Bronchial epithelial cell (primary cell): ENCODE measurements around the gene EPHA6. TPM values are rescaled to one million over a fixed set of nuclear protein-coding genes. Genes with fewer than 3 reads are reported as not detected.

Experiments
- DNase-seq: peaks from one replicate; pipeline ENCODE4 v3.0.0-alpha.2; 2010; ENCODE audit warnings: low read depth
- FAIRE-seq: peaks from 2 replicates; lab custom pipeline; 2011; peaks lifted over from hg19 to GRCh38; lab: Jason Lieb, UNC
- H3K27me3 ChIP-seq: 2 replicates; pipeline ENCODE4 v1.5.1; 2011; ENCODE audit warnings: low read length; ENCODE audit not compliant: control insufficient read depth, insufficient read depth
- H3K36me3 ChIP-seq: 2 replicates; pipeline ENCODE4 v1.5.1; 2011; ENCODE audit warnings: low read length; ENCODE audit not compliant: control insufficient read depth, insufficient read depth
- H3K4me3 ChIP-seq: 2 replicates; pipeline ENCODE4 v1.5.1; 2011; ENCODE audit warnings: mild to moderate bottlenecking, low read depth, low read length, control low read depth
- CTCF ChIP-seq: IDR thresholded peaks from 2 replicates; pipeline ENCODE4 v1.5.1; 2011; ENCODE audit warnings: mild to moderate bottlenecking, moderate library complexity, low read length, control low read depth, inconsistent platforms; ENCODE audit not compliant: insufficient read depth, severe bottlenecking
- total RNA-seq: library from RNA; depleted of rRNA; stranded (reverse); fragments of >200 nt; gene quantifications from 2 replicates; pipeline ENCODE4 v1.2.1, GENCODE V29; 2014

Gene EPHA6
- total RNA-seq, 1 donor from 2014 or later: 0.26 TPM

- FAIRE-seq: no peak
- Histone ChIP-seq H3K4me3 (no peak overlapping the region), H3K36me3 (no peaks in the 10 kb centered on the region), H3K27me3 (no peaks in the 10 kb centered on the region)
- DNase-seq: no peak
- no peak for TF ChIP-seq CTCF
Measured at GRCh38 chr3:97656638-97657037, 842.2 kb downstream of the EPHA6 start.

- TF ChIP-seq CTCF: peak; percentile 60
- no peaks in the 10 kb centered on the region for H3K27me3 ChIP-seq
- H3K4me3 ChIP-seq: no peak overlapping the region
- FAIRE-seq (no peak), DNase-seq (peak; percentile 41)
- no peaks in the 10 kb centered on the region for H3K36me3 ChIP-seq
Measured at GRCh38 chr3:97658668-97659285, 844.4 kb downstream of the EPHA6 start.

- Histone ChIP-seq H3K27me3 (no peaks in the 10 kb centered on the region), H3K36me3 (no peaks in the 10 kb centered on the region), H3K4me3 (no peak overlapping the region)
- TF ChIP-seq CTCF: no peak
- FAIRE-seq: no peak
- DNase-seq: no peak
Measured at GRCh38 chr3:97662264-97662663, 847.9 kb downstream of the EPHA6 start.

GRCh38 chr3:97662762-97663161 is 848.4 kb downstream of the EPHA6 start:
- Histone ChIP-seq H3K27me3 (no peaks in the 10 kb centered on the region), H3K4me3 (no peak overlapping the region), H3K36me3 (no peaks in the 10 kb centered on the region)
- DNase-seq: no peak
- TF ChIP-seq CTCF: no peak
- FAIRE-seq: no peak

GRCh38 chr3:97665896-97666295 is 851.5 kb downstream of the EPHA6 start:
- no peak for TF ChIP-seq CTCF
- no peak overlapping the region for H3K4me3 ChIP-seq
- no peak for FAIRE-seq

GRCh38 chr3:97670952-97671351 is 856.6 kb downstream of the EPHA6 start:
- TF ChIP-seq CTCF: no peak

More at GRCh38 chr3:97665896-97666295, 851.5 kb downstream of the EPHA6 start:
- no peaks in the 10 kb centered on the region for H3K27me3 ChIP-seq
- no peaks in the 10 kb centered on the region for H3K36me3 ChIP-seq
- no peak for DNase-seq

More at GRCh38 chr3:97670952-97671351, 856.6 kb downstream of the EPHA6 start:
- Histone ChIP-seq H3K27me3 (no peaks in the 10 kb centered on the region), H3K4me3 (no peak overlapping the region), H3K36me3 (no peaks in the 10 kb centered on the region)
- FAIRE-seq: no peak
- DNase-seq: no peak
